Stromal cell of bone marrow (primary cell): Measurements from ENCODE around the gene HOXB3.

Experiments
- DNase-seq: peaks from one replicate; pipeline ENCODE4 v3.0.0-alpha.2; 2012; ENCODE audit warnings: low read depth

Gene HOXB3

GRCh38 chr17:48569674-48570324 is 20.2 kb downstream of the HOXB3 start:
- DNase-seq = no peak

DNA sequence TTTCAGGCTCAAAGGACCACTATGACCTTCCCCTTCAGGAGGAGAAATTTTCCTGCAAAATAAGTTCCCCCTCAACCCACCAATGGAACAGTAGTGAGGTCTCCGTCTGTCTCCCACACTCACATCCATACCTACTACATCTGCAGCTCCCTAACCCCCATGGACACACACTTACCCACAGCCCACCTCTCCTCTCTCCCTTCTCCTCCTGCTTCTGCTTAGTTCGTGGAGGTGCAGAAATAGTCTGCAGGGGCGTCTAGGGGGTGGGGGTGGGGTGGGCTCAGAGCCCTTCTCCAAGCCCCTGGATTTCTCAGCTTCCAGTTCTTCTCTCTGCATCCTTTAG is 20.8 kb downstream of the HOXB3 start:
- DNase-seq = no peak

GRCh38 chr17:48568499-48569239 is 21.4 kb downstream of the HOXB3 start:
- no peak for DNase-seq

GRCh38 chr17:48567646-48568354 is 22.2 kb downstream of the HOXB3 start:
- no peak for DNase-seq

- DNase-seq = no peak
Measured at GRCh38 chr17:48567209-48567608, 22.8 kb downstream of the HOXB3 start.

DNA sequence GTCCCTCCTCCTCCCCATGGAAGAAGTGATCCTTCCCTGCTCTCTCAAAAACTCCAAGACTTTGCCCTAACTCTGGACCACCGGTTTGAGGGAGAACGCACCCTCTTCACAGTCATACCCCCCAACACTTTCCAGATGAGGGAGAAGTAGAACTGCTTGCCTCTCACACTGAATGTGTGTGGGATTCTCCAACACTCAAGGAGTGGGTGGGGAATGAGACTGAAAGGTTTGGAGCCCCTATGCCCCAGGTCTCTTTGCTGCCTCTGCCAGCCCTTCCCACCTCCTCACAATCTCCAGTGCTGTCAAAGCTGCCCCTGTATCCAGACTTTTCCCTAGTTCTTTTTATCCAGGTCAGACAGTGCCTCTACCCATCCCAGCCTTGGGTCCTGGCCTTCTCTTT is 23.3 kb downstream of the HOXB3 start:
- no peak for DNase-seq

DNA sequence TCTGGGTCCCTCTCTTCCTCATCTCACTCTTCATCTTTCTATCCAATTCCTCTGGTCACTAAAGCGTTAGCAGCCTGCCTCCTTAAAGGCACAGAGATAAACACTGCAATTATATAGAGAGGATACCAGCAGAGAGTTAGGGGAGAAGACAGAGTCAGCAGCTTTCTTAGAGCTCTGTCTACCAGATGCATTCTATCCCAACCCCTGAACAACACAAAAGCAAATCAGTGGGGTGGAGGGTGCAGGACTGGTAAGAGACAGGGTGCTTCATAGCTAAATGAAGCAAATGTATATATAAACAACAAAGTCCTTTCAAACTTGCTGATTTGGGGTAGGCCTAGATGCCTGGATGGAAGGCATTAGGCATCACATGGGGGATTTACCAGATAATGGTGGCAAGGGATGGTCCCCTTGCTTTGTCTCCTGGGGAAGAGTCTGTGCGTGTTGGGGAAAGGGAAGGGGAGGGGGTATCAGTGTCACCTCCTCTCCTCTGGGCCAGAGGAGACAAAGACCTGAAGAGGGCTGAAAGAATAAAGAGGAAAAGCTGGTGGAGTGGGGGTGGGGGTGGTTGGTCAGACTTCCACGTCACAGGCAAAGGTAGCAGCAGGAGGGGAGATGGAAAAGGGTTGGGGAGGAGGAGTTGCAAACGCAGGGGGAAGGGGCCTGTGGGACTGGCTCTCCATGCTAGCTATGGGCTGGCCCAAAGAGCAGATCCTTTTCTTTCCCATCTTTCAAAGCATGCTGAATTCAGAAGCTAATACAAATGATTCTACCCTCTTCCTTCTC is 23.9 kb downstream of the HOXB3 start:
- DNase-seq = no peak

GRCh38 chr17:48565022-48565554 is 25.0 kb downstream of the HOXB3 start:
- DNase-seq = no peak

GRCh38 chr17:48564188-48565021 is 25.6 kb downstream of the HOXB3 start:
- no peak for DNase-seq

DNA sequence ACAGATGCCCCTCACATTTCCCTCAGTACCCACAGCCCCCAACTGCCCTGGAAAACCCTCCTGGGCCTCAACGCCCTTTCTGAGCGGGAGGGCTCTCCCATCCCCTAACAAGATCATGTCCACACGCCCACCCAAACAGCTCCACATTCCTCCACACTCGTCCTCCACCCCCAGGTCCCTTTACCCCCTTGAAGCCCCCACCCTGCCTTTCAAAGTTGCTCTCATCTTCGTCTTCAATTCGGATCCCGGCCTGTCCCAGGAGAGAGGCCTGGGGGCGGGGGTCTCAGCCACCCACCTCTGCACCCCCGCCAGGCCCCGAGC is 26.2 kb downstream of the HOXB3 start:
- no peak for DNase-seq

DNA sequence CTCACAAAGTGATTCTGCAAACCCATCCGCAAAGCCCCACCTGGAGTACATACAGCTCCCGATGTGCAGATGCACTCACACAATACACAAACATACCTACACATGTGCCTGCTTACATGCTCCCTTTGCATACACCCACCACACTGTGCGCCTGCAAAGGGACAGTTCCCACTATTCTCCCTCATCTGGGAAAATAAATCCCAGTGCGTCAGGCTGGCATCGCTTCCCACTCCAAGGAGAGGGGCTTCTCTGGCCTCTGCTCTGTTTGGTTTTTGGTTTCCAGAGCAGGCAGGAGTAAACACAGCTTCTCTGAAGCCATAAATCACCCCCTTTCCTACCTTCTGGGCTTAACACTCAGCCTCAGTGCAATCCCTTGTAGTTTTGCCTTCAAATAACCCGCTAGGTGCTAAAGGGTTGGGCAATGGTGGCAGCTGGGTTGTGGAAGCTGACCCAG is 26.6 kb downstream of the HOXB3 start:
- no peak for DNase-seq

DNA sequence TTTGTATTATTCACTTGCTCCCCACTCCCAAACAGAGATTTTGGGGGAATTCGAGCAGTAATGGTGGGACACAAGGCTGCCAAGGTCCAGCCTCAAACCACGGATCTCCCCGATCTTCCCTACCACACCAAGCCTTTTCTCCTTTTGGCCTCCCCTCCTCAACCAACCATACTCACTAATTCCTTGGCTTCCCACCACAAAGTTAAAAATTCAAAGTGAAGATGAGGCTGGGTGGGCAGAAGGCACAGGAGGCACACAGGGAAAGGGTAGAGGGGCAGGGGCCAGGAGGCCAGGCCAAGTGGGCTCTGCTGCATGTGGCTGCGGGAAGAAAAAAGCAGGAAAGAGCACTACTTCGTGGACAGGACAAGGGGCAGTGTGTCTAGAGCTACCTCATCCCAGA is 27.1 kb downstream of the HOXB3 start:
- DNase-seq = no peak

DNA sequence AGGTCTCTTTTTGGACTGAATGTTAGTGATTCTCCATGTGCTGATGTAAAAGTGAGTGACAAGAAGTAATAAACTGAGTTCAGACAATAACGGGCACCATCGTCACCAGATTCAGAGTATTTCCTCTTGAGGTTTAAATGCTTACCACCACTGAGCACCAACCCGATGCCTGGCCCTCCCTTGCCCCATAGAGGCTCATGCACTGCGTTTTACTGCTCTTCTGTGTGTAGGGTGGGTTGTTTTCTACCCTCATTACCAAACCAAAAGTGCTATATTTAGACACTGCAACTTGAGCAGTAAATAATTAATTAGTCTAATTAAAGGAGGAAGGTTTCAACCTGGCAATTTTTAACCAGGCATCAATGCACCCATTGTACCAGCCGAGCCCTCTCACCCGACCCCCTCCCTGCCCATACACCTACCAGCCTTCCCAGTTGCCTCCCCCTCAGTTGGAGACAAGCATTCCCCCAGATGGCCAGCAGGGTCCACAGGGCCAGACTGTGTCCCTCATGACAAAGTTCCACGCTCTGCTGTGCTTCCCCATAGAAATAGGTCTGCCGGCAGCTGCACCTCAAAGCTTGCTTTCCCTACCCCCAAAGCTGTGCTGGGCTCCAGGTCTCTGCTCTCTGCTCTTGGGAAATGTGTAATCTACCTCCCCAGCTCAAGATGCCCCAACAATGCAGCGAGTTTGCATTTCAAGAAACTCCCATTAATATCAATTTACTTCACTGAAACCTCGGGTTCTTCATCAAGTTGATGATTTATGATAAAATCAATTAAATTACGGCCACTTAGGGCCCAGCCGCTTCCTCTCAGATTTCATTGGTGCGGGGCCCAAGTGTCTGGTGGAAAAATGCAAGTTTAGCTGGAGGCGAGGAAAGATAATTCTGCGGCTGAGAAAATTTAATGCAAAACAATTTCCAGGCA is 27.9 kb downstream of the HOXB3 start:
- no peak for DNase-seq

- DNase-seq = no peak
Measured at GRCh38 chr17:48559840-48560817, 29.9 kb downstream of the HOXB3 start.

DNA sequence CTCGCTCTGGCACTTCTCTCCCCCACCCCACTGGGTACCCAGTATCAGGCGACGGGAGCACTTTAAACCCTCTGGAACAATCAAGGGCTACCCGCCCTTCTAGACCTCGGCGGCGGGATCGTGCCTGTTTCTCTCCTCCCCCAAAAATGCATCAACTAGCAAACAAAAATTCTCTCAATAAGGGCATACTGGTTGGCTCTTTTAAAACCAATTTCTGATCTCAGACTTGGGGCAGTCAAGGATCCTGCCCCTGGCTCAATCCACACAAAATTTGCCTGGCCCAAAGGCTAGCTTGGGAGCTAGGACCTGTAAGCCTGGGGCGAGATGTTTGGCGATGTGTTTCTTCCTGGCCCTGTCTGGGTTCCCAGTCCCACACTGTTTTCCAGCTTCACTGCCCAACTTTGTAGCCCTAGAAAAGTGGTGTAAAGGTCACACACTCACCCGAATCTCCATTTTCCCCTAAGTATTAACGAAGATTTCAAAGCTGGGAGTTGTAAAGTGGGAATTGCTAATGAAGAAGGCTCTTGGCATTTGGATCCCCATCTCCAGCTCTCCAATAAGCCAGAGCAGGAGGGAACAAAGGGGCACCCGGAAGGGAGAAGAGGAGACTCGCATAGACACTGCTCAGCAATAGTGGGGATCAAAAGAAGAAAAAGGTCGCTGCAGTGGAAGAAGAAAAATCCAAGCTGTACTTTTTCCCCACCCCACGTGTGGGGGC is 30.8 kb downstream of the HOXB3 start:
- DNase-seq = no peak

DNA sequence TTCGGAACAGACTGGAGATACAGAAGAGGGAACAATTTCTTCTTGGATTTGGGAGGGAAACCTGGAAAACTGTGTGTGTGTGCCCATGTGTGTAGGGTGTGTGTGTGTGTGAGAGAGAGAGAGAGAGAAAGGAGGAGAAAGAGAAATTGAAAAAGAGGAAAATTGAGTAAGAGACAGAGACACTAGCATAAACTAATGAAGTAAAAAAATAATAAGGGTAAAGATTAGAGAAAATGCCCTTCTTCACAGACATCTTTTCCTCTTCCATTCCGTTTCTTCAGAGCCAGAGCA is 31.3 kb downstream of the HOXB3 start:
- DNase-seq = no peak

- DNase-seq = no peak
Measured at GRCh38 chr17:48558057-48558830, 31.8 kb downstream of the HOXB3 start.
